Right renal cortex interstitium (tissue), 3 donors: ENCODE data around the gene LRAT. TPM values are rescaled to one million over a fixed set of nuclear protein-coding genes. Genes with fewer than 3 reads are reported as not detected.

Experiments
- DNase-seq, 3 donors: peaks; one replicate each; pipeline ENCODE4 v3.0.0-alpha.2; 2013; ENCODE audit warnings: low read depth in 3 of 3, low spot score in 2 of 3
- polyA plus RNA-seq, 3 donors: library from polyadenylated mRNA; unstranded; fragments of 120-200 nt; gene quantifications; one replicate each; pipeline ENCODE4 v1.2.1, GENCODE V29; 2013; ENCODE audit not compliant: insufficient read length in 3 of 3

LRAT gene
- polyA plus RNA-seq, 3 donors: 0.50 to 0.97 (median 0.67) TPM

- no peak for DNase-seq
These were observed 13.9 kb downstream of the LRAT start for GRCh38 chr4:154757713-154758112.

DNA sequence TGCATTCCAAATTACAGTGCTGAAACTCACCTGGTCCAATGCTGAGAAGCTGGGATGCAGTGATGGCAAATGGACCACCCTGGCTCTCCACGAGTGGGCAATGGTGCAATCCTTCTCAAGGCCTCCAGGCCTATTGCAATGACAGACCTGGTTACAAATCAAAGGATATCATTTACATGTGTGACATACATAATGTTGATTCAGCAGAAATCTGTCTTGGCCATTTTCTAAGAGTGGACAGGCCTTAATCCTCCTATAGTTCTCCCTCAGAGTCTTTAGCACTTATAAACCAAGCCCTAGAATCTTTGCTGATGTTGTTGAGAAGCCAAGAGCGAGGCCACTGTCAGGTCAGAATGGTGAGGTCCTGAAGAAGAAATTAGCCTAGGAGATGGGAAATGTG is 17.1 kb downstream of the LRAT start:
- no peak for DNase-seq

- DNase-seq: no peak
These were observed 34.5 kb downstream of the LRAT start for GRCh38 chr4:154778264-154778663.

DNA sequence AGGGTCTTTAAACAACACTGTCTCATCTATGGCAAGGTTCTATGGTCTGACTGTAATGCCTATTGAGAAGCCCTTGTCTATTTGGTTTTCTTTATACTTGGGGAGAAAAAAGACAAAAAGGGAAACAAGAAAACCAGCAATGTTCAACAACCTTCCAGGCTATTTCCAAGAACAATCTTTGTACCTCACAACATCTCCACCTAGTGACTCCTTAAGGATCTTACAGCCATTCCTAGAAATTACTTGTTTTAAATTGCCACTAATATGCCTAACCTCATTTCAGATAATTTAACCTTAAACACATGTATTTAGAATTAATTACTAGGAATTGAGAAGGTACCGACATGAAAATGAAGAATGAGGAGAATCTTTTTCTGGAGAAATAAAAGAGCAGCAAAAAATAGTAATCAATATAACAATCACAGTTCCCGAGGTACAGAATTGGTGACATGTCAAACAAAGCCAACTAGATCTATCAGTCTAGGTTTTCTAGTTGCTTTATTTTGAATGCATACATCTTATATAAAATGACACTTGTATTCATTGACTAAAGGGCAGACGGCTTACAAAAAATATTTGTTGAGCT is 35.7 kb downstream of the LRAT start:
- peak in 1 of 3 donors; percentile 8 for DNase-seq

DNA sequence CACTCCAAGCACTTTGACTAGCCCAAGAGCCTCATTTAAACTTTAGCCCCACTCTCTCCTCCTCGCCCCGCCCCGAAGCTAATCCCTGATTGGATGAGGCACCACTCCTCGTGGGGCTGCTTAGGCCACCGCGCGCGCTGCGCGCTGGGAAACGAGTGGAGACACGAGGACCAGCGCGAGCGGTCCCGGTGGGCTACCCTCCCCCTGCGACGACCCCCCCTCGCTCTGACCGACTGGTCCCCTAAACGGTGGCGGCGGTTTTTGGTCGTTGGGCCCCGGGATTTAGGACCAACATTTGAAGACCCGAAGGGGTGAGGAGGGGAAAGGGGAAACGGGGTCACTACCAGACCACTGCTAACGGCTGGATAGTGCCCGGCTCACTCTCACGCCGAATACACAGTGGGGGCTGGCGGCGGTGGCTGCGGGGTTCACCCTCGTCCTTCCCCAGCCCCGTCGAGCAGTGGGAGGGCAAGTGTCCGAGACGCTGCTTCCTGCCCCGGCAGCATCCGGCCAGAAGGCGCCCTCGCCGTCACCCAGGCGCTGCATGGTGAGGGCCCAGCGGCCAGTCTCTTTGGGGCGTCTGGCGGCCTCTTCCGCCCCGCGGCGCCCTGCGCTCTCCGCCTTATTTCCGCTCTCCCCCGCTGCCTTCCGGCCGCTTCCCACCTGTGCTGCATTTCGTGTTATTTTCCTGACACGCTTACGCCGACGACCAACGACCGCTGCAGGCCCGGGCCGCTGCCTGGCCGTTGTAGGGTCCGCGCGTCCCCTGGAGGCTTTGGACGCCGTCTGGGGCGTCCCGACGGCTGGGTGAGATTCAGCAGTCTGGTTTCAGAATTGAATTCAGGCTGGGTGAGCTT is 37.6 kb downstream of the LRAT start, which contains the start of gene RBM46:
TSS of gene RBM46 (plus strand) at position 147 of the 857 bp plus-strand sequence. CDS start 15,481 bp downstream, outside the sequence.
- DNase-seq: no peak

DNA sequence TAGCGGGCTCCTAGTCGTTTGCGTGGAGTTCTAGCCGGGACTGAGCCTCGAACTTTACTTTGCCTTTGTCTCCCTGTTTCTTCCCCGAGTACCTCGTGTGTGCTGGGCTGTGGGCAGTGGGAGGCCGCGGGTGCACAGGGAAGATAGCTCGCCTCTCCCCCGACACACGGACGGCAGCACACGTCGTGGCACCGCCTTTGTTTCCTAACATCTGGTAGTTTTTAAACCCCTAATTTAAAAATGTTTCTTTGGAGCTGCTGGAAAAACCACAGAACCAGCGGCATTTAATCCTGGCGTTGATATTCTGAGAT is 38.1 kb downstream of the LRAT start:
- DNase-seq: no peak

Other genes with a start within 250 kb of the LRAT start
- 100 to 1,000 TPM; 116 to 126 (median 125) TPM for gene PLRG1, start 193.6 kb upstream of the LRAT start, polyA plus RNA-seq
- 100 to 1,000 TPM in 2 of 3 donors, 10 to 100 TPM in 1; 10.6 to 190 (median 141) TPM for gene FGB, start 181.0 kb upstream of the LRAT start, polyA plus RNA-seq
- gene FGA, start 153.3 kb upstream of the LRAT start, polyA plus RNA-seq: 1 to 10 TPM in 2 of 3 donors, under 1 TPM in 1; 0.08 to 1.4 (median 1.0) TPM
- 1 to 10 TPM in 1 of 3 donors, under 1 TPM in 1, not detected in 1; 0.44 to 1.1 TPM for gene FGG, start 131.3 kb upstream of the LRAT start, polyA plus RNA-seq
- gene RBM46, start 37.3 kb downstream of the LRAT start, polyA plus RNA-seq: under 1 TPM in 2 of 3 donors, not detected in 1; 0.08 to 0.10 TPM